Upper lobe of left lung (tissue), 4 donors: ENCODE results near the gene PROSER1.

ENCODE experiments used
- POLR2A ChIP-seq, 4 donors: fragments of 450-650 bp; IDR thresholded peaks; one replicate each; pipeline ENCODE4 v1.5.1; 2016 to 2017; ENCODE audit warnings: antibody characterized with exemption in 4 of 4, mild to moderate bottlenecking in 2 of 4
- TF ChIP-seq, protein P1 (sequence below), 6 experiments: fragments of 450-650 bp in 4 of 6; fragments of 200-600 bp in 2 of 6; sonication (generic) in 2 of 6; IDR thresholded peaks; one replicate each; pipeline ENCODE4 v1.5.1; 2016 to 2019; ENCODE audit warnings: antibody characterized with exemption in 6 of 6

GRCh38 chr13:39056018-39056417, 18.1 kb upstream of the PROSER1 start:
- TF ChIP-seq, protein P1, sequence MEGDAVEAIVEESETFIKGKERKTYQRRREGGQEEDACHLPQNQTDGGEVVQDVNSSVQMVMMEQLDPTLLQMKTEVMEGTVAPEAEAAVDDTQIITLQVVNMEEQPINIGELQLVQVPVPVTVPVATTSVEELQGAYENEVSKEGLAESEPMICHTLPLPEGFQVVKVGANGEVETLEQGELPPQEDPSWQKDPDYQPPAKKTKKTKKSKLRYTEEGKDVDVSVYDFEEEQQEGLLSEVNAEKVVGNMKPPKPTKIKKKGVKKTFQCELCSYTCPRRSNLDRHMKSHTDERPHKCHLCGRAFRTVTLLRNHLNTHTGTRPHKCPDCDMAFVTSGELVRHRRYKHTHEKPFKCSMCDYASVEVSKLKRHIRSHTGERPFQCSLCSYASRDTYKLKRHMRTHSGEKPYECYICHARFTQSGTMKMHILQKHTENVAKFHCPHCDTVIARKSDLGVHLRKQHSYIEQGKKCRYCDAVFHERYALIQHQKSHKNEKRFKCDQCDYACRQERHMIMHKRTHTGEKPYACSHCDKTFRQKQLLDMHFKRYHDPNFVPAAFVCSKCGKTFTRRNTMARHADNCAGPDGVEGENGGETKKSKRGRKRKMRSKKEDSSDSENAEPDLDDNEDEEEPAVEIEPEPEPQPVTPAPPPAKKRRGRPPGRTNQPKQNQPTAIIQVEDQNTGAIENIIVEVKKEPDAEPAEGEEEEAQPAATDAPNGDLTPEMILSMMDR (IDR thresholded peaks at IDR 0.05) = no peak
- no peak for TF ChIP-seq POLR2A (IDR thresholded peaks at IDR 0.05)
